Measurements from ENCODE around the gene EFCAB12. TPM values are rescaled to one million over a fixed set of nuclear protein-coding genes. Genes with fewer than 3 reads are reported as not detected.

Gene EFCAB12
- total and polyA plus RNA-seq, 2 of the 13 experiments (the other 11 are each of a cell fraction or from before 2014, with no cell fraction given) = 0.31 to 2.4 TPM

DNA sequence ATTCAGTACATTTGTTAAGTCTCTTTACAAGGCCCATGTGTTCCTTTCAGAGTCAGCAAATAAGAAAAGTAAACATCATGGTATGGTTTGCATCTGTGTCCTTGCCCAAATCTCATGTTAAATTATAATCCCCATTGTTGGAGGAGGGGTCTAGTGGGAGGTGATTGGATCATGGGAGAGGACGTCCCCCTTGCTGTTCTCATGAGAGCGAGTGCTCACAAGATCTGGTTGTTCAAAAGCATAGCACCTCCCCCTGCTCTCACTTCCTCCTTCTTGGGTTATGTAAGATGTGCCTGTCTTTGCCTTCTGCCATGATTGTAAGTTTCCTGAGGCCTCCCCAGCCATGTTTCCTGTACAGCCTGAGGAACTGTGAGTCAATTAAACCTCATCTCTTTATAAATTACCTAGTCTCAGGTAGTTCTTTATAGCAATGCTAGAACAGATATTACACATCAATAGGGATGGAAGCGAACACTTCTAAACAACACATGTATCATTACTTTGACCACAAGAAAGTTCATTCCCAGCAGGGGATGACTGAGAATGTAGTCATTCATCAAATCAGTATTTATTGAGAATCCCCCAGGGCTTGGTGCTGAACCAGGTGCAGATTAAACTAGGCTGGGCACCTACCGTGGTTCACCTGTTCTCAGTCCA is 4.1 kb downstream of the EFCAB12 start:
- BruUV-seq (replicated peaks) = TSS peak; percentile 48
- 17% methylated on average over 4 of the region's 4 CpGs for WGBS (ENCODE audit: low lambda C conversion rate)
- H3K4me1 ChIP-seq (ENCODE audit: insufficient read depth, low read length) = peaks cover 69% of the 10 kb centered on the region
- peak overlapping the region; percentile 70 for H3K4me2 ChIP-seq (ENCODE audit: low read depth, low read length)
- intact Hi-C loops (cut with micrococcal nuclease; ENCODE audit: unreplicated experiment) (no loop called here), in situ Hi-C loops (cut with HindIII; ENCODE audit: extremely low pct_ligation_motif_present, low pct_unique_long_range_greater_than_20kb) (no loop called here)
- FAIRE-seq (peak; percentile 66), DNase-seq (ENCODE audit: low spot score) (peak; percentile 54), ATAC-seq (no peak)
- no peaks in the 10 kb centered on the region for H4K20me1 ChIP-seq (ENCODE audit: insufficient read depth, low read length)
- no peaks in the 10 kb centered on the region for H3K9me3 ChIP-seq (ENCODE audit: low read length)
- H3K27me3 ChIP-seq (ENCODE audit: control insufficient read depth in 1 of 2, insufficient read depth in 2 of 2, low read length in 2 of 2) = peaks cover 0 to 4% of the 10 kb centered on the region in 2 experiments; a peak in 2 of 5 replicates
- POLR2A ChIA-PET = interaction anchor here (1.3 kb wide), 1 partner anchor 11 kb away, joined by 6 read pairs; no protein-coding TSS in a partner anchor
- H3K36me3 ChIP-seq (replicated peaks in 1 of 2; ENCODE audit: control insufficient read depth in 1 of 2, insufficient read depth in 2 of 2, low read length in 2 of 2) = no peaks in the 10 kb centered on the region
- H3K9ac ChIP-seq (ENCODE audit: insufficient read depth, low read depth, low read length) = no peak overlapping the region
- CTCF ChIA-PET (ENCODE audit: low intra/inter-chr PET ratio, low total read pairs) = no interaction called here
- no peak overlapping the region for H3K27ac ChIP-seq (ENCODE audit: extremely low read length, insufficient read depth, low read length)
- peak overlapping the region; percentile 62 for H2AFZ ChIP-seq (ENCODE audit: low read length)
- H3K4me3 ChIP-seq (replicated peaks in 1 of 3; ENCODE audit: insufficient read depth in 1 of 3, low read depth in 2 of 3, low read length in 3 of 3) = peak overlapping the region in 2 of 3 experiments; percentile 42 to 56; a peak in 2 of 6 replicates
- no peaks in the 10 kb centered on the region for H3K79me2 ChIP-seq (ENCODE audit: insufficient read depth, low read length)
- TF ChIP-seq MEF2D (CRISPR knock-in tag; IDR thresholded peaks at IDR 0.05) (0 out of 2 replicates have a peak, but pooled peaks have one; percentile 28), ZBTB42 (CRISPR knock-in tag; IDR thresholded peaks at IDR 0.05) (no peak), PITX1 (CRISPR knock-in tag; IDR thresholded peaks at IDR 0.05) (peak; percentile 67; the same call in 1 of the 2 replicates), FOXP4 (CRISPR knock-in tag; IDR thresholded peaks at IDR 0.05) (0 out of 2 replicates have a peak, but pooled peaks have one; percentile 25), ZBTB21 (CRISPR knock-in tag; IDR thresholded peaks at IDR 0.05) (no peak), ZNF263 (CRISPR knock-in tag; IDR thresholded peaks at IDR 0.05) (0 out of 2 replicates have a peak, but pooled peaks have one; percentile 41), RXRB (CRISPR knock-in tag; IDR thresholded peaks at IDR 0.05; ENCODE audit: borderline replicate concordance) (peak; percentile 36; the same call in 1 of the 2 replicates), SOX6 (IDR thresholded peaks at IDR 0.05) (no peak), SOX6 (CRISPR knock-in tag; IDR thresholded peaks at IDR 0.05) (peak; percentile 35; the same call in 1 of the 2 replicates), ZNF644 (CRISPR knock-in tag; IDR thresholded peaks at IDR 0.05; ENCODE audit: low read depth) (peak; percentile 67; the same call in 1 of the 2 replicates), FOXA3 (CRISPR knock-in tag; IDR thresholded peaks at IDR 0.05) (peak; percentile 57), ZMYM3 (CRISPR knock-in tag; IDR thresholded peaks at IDR 0.05) (peak; percentile 32; the same call in 1 of the 2 replicates), ELF3 (CRISPR knock-in tag; IDR thresholded peaks at IDR 0.05) (peak; percentile 82), POGZ (CRISPR knock-in tag; IDR thresholded peaks at IDR 0.05) (peak; percentile 25; the same call in 1 of the 2 replicates), ZMYM4 (CRISPR knock-in tag; IDR thresholded peaks at IDR 0.05) (0 out of 2 replicates have a peak, but pooled peaks have one; percentile 13), NFIC (IDR thresholded peaks at IDR 0.05; ENCODE audit: low read length) (no peak), FOXA1 (IDR thresholded peaks at IDR 0.05) (no peak), FOXA1 (CRISPR knock-in tag; IDR thresholded peaks at IDR 0.05) (peak; percentile 49), ZBTB20 (CRISPR knock-in tag; IDR thresholded peaks at IDR 0.05; ENCODE audit: borderline replicate concordance, low read depth) (0 out of 2 replicates have a peak, but pooled peaks have one; percentile 68), ZFP37 (CRISPR knock-in tag; IDR thresholded peaks at IDR 0.05; ENCODE audit: borderline replicate concordance) (no peak), THAP11 (CRISPR knock-in tag; IDR thresholded peaks at IDR 0.05) (0 out of 2 replicates have a peak, but pooled peaks have one; percentile 25)
- TF ChIP-seq, protein P1, sequence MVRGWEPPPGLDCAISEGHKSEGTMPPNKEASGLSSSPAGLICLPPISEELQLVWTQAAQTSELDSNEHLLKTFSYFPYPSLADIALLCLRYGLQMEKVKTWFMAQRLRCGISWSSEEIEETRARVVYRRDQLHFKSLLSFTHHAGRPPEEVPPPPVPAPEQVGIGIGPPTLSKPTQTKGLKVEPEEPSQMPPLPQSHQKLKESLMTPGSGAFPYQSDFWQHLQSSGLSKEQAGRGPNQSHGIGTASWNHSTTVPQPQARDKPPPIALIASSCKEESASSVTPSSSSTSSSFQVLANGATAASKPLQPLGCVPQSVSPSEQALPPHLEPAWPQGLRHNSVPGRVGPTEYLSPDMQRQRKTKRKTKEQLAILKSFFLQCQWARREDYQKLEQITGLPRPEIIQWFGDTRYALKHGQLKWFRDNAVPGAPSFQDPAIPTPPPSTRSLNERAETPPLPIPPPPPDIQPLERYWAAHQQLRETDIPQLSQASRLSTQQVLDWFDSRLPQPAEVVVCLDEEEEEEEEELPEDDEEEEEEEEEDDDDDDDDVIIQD (CRISPR knock-in tag; IDR thresholded peaks at IDR 0.05; ENCODE audit: low read depth) = 0 out of 2 replicates have a peak, but pooled peaks have one; percentile 11
- TF ChIP-seq, protein P2, sequence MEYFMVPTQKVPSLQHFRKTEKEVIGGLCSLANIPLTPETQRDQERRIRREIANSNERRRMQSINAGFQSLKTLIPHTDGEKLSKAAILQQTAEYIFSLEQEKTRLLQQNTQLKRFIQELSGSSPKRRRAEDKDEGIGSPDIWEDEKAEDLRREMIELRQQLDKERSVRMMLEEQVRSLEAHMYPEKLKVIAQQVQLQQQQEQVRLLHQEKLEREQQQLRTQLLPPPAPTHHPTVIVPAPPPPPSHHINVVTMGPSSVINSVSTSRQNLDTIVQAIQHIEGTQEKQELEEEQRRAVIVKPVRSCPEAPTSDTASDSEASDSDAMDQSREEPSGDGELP (IDR thresholded peaks at IDR 0.05; ENCODE audit: borderline replicate concordance, low read depth) = no peak

Measured in HepG2 (cell line).